HG03060 (cell line): ENCODE data around the gene ACTRT2.

ENCODE experiments used
- ATAC-seq: cut with Tn5 transposase; IDR thresholded peaks from one replicate; pipeline ENCODE4 v1.9.1; 2021; ENCODE audit warnings: low read depth, moderate number of reproducible peaks; ENCODE audit not compliant: unreplicated experiment

ACTRT2 gene

DNA sequence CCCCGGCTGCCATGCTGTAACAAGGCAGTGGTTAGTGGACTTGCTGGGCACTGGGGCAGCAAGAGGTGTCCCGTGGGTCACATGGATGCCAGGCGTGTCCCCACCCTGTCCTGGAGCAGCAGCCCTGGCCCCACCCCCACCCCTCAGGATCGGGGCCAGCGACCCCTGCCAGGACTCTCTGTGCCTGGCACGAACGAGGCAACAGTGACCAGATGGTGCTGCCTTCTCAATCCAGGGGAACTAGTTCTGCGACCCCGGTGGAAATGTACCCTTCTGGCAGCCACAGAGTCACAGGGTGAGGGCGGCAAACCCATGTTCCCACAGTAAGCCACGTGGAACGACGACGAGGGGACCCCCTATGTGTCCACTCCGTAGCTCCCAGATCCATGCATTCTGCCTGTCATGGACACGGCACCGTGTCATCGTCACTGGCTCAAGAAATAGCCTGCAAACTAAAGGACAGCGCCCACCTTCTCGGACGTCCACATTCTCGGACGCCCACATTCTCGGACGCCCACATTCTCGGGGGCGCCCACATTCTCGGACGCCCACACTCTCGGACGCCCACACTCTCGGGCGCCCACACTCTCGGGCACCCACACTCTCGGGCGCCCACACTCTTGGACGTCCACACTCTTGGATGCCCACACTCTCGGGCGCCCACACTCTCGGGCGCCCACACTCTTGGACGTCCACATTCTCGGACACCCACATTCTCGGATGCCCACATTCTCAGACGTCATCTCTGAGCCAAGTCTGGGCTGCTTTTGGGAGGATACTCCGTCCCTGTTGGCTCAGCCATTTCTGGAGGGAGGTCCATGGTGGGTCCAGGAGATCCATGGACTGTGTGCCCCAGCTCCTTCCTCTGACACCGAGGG lies 19.6 kb upstream of the ACTRT2 start:
- no peak for ATAC-seq

DNA sequence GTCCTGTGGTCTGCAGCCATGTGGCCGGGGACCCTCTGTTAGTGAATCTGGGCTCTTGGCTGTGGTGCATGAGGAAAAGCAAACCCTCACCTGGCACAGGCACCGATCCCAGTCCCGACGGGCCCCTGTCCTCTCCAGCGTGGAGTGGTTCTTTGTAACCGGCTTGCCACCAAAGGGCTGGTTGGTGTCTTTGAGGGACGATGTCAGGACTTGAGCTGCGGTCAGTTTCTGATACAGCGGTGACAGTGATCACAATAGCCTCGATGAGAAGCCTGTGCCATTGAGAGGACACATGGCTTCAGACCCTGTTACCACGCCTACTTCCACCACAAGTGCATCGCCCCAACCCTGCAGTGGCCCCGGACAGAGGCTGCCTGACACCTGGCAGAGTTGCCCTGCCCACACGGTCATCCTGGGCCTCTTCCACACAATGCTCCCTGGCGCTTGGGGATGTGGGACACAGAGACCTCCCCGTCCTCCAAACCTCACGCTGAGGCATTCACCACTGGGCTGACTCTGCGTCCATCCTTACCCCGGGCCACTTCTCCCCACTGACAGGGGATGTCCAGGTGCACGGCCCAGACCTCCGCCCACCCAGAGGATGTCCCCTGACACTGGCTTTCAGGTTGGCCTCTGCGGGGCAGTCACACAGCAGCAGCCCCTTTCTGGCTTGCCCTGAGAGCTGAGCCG lies 18.8 kb upstream of the ACTRT2 start:
- ATAC-seq = no peak

- ATAC-seq = no peak
Measured at GRCh38 chr1:3003039-3003940, 18.0 kb upstream of the ACTRT2 start.

GRCh38 chr1:3003941-3004270 lies 17.4 kb upstream of the ACTRT2 start:
- no peak for ATAC-seq

GRCh38 chr1:3004285-3005205 lies 16.7 kb upstream of the ACTRT2 start:
- ATAC-seq = no peak

GRCh38 chr1:3005771-3006170 lies 15.5 kb upstream of the ACTRT2 start:
- ATAC-seq = no peak

DNA sequence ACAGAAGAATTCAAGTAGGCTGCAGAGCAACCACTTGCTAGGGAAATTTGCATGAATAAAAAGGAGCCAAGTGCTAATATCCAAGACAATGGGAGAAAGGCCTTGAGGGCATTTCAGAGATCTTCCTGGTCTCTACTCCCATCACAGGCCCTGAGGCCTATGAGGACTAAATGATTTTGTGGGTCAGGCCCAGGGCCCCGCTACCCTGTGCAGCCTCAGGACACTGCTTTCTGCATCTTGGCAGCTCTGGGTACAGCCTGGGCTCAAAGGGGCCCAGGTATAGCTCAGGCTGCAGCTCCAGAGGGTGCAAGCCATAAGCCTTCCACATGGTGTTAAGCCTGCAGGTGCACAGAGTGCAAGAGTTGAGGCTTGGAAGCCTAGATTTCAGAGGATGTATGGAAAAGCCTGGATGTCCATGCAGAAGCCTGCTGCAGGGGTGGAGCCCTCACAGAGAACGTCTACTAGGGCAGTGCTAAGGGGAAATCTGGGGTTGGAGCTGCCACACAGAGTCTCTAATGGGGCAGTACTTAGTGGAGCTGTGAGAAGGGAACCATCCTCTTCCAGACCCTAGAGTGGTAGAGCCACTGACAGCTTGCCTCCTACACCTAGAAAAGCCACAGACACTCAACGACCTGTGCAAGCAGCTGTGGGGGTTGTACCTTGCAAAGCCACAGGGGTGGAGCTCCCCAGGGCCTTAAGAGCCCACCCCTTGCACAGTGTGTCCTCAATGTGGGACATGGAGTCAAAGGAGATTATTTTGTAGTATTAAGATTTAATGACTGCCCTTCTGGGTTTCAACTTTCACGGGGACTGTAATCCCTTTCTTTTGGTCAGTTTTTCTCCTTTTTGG lies 13.7 kb upstream of the ACTRT2 start:
- no peak for ATAC-seq

DNA sequence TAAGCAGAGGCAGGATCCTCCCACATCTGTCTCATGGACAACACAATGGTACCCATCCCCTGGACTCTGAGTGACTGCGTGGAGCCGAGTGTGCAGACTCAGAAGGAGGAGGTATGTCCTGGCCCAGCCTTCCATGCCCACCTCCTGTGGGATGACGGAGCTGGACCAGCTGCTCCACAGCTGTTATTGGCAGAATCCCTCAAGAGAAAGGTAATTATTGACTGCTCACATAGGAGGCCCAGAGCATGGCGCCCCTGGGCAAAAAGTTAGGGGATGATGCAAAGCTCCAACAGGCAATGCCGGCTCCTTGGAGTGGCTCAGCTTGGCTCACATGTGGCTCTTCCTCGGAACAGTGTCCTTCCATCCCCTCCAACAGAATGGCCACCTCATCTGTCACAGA lies 12.2 kb upstream of the ACTRT2 start:
- no peak for ATAC-seq

GRCh38 chr1:3009556-3009955 lies 11.7 kb upstream of the ACTRT2 start:
- ATAC-seq = no peak

DNA sequence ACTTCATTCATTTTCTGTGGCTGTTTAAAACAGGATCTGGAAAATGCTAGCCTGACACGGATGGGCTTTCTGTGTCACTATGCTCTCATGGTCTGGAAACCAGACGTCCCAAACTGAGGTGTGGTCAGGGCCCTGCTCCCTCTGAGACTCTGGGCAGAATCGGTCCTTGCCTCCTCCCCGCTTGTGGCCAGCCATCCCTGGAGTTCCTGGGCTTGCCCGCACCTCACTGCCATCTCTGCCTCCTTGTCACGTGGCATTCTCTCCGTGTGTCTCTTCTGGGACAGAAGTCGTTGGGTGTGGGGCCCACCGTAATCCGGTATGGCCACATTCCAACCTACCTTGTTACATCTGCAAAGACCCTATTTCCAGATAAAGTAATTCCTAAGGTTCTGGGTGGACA lies 10.1 kb upstream of the ACTRT2 start:
- ATAC-seq = no peak

GRCh38 chr1:3011631-3012455 lies 9.4 kb upstream of the ACTRT2 start:
- no peak for ATAC-seq

GRCh38 chr1:3012456-3013291 lies 8.6 kb upstream of the ACTRT2 start:
- no peak for ATAC-seq

DNA sequence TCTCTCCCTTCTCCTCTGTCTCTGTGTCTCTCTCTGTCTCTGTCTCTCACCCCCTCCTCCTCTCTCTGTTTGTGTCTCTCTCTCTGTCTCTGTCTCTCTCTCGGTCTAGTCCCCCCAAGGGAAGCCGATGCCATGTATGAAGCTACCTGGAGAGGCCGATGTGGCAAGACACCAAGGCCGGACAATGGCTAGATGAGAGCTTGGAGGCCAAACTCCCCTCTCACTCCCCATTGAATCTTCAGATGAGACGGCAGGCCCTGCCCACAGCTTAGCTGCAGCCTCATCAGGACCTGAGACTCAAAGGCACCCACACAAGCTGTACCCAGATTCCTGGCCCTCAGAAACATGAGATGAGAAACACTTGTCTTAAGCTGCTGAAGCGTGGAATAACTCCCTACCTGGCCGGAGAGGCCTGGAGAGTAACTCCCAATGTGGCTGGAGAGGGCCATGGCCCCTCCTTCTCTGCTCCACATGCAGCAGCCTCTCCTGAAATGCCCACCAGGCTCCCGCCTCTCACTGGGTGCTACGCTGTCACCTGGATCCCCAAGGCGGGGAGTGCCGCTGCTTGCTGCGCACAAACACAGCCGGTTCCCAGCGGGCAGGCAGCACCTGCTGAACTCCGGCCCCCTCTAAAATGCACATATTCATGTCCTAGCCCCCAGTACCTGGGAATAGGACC lies 7.8 kb upstream of the ACTRT2 start:
- ATAC-seq = no peak

DNA sequence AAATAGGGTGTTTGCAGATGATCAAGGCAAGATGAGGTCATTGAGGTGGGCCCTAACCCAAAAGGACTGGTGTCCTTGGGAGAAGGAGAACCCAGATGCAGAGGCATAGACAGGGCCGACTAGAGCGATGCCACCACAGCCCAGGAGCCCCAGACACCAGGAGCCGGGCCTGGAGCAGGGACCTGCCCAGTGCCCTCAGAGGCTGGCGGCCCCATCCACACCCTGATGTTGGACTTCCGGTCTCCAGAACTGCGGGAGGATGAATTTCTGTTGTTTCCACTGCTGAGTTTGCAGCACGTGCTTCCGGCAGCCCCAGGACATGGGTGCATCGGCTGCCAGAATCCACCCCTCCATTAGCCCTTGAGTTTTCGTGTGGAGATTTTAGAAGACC lies 7.2 kb upstream of the ACTRT2 start:
- ATAC-seq = no peak

GRCh38 chr1:3014443-3015268 lies 6.6 kb upstream of the ACTRT2 start:
- no peak for ATAC-seq

GRCh38 chr1:3015269-3015635 lies 6.0 kb upstream of the ACTRT2 start:
- ATAC-seq = no peak
